T47D (cell line): Measurements from ENCODE around the gene SETD3.

Experiments used
- DNase-seq, 2 experiments: peaks; one replicate each; pipeline versions ENCODE4 v3.0.0 to v3.0.0-alpha.2; 2011 to 2012; ENCODE audit warnings: low read depth in 1 of 2, low spot score in 1 of 2
- JUND ChIP-seq: IDR thresholded peaks from 2 replicates; pipeline ENCODE4 v1.6.1; 2012; ENCODE audit warnings: low read depth
- in situ Hi-C: cut with HindIII; loops from 2 replicates; pipeline ENCODE4 v1.10.0; 2016; ENCODE audit warnings: low sequenced_read_pairs, low pct_unique_long_range_greater_than_20kb

SETD3 gene

DNA sequence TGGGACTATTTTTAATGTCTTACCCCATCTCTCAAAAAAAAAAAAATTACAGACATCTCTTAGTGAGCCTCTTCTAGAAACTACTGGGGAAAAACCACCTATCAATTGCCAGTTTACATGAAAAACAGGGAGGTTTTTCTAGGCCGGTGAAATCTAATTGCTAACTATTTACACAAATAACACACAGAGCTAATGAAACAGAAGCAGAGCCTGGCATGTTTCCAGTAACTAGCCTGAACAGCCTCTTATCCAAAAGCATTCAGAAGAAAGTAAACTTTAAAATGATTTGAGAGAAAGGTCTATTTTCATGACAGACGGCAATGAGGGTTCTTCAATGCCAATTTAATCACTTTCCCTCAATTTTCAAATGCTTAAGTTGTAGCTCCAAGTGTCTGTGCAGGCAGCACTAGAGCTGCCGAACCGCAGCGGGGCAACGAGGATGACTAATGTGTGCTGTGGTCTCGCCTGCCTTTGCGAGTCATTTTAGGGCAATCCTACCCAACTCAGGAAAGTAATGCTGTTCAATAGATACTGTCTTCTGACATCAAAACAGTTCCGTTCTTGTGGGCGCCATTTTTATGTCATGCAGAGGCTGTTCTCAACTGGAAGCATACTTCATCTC, 84.6 kb downstream of the SETD3 start:
- DNase-seq = no peak
- no peak for TF ChIP-seq JUND
- in situ Hi-C loops = no loop called here

DNA sequence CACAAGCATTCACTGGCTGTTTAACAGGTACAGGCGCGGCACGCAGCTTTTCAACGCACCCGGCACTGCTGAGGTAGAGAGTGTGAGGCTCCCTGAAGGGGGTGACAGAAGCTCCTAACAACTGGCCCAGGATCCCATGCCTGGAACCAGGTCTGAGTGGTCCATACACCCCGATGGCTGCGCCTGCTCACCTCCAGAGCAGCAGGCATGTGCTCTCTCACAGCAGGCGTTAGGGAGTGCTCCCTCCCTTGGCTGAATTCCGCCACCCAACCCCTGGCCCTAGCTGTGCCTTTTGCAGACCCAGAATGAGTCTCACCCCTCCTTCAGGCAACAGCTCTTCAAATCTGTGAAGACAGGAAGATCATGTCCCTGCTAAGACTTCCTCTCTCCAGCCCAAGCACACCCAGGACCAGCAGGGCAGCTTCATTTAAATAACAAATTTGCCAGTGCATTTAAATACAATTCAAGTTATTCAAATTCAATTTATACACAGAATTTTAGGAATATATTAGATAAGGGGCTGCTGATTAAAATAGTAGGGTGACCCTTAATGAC, 86.0 kb downstream of the SETD3 start:
- DNase-seq = no peak
- no peak for TF ChIP-seq JUND
- in situ Hi-C loops = no loop called here

DNA sequence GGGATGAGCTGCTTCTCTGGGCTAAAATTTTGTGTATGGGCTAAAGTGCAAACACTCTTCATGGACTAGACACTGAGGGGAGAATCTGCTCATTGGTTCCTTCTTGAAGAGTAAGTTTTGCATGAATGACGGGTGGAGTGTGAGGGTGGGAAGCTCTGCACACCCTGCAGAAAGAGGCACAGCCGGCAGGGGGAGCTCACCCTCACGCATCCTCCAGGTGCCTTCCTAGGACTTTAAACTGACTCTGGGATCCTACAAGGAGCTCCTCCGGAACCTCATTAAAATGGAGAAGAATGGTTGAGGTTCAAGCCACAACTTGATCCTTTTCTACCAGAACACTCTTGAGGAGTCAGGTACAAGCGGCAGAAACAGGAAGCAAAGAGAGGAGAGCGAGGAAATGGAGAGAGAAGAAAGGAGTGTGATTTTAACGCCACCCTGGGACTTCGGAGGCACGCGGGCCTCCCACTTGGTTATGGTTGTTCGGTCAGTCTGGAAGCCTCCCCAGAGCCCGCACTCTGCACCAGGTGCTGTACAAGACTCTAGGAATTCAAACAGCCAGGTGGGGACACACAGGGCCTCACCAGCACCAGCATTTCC, 87.5 kb downstream of the SETD3 start:
- DNase-seq = peak; percentile 66 to 74
- in situ Hi-C loops = no loop called here
- TF ChIP-seq JUND = no peak

DNA sequence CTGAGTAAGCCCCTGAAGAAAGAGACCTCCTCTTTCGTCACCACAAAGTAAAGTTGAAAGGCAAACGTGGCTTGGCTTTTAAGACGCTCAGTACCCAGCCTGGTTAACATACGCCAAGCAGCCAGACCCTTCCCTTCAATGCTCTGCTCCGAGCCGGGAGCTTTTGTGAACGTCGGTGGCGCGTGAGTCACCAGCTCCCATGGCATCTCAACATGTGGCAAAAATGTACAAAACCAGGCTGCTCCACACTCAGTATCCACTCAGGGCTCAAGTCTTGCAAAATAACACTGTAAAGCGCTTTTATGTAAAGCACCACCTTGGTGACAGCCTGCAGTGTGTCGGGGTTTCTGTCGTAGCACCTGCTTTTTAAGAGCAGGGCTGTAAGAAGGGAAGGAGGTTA, 89.0 kb downstream of the SETD3 start:
- no peak for DNase-seq
- no peak for TF ChIP-seq JUND
- in situ Hi-C loops = no loop called here

DNA sequence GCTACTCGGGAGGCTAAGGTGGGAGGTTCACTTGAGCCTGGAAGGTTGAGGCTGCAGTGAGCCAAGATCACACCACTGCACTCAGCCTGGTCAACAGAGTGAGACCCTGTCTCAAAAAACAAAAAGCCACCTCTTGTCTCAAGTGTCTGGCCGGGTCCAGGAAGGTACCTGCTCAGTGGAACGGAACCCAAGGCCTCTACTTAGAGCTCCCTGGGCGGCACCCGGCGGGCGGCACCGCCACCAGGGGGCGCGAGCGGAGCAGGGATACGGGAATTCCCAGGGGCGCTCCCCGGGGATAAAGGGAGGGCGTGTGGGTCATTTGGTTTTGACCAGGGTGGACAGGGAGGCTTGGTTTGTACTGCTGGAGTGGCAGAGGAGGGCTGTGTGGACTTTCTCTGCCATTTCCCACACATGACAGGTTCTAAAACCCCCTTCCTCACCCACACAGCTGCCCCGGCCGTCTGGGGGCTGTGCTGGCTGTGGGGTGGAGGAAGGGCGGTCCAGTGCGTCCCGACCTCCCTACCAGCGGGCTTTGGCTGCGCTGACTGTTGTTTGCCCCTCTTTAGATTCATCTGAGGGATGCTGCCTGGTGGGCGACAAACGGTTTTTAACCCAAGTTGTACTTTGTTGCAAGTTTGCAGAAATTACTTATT, 91.4 kb downstream of the SETD3 start:
- no peak for TF ChIP-seq JUND
- in situ Hi-C loops = no loop called here
- DNase-seq = peak in 1 of 2 experiments; percentile 62

DNA sequence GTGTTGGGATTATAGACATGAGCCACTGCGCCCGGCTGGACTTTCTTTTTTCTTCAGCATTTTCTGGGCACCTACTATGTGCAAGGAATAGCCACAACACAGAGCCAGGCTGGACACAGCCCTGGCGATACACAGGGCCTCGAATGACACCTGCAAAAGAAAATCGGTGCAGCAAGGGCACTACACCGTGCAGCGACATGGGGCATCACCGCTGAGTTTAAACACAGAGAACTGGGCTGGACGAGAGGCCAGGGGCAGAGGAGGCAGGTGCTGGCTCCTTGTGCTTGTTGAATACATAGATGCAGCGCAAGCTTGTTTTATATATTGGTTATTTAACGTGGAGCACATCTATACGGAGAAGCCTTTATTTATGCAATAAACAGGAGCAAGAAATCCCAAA, 92.4 kb downstream of the SETD3 start:
- TF ChIP-seq JUND = no peak
- in situ Hi-C loops = no loop called here
- DNase-seq = no peak

DNA sequence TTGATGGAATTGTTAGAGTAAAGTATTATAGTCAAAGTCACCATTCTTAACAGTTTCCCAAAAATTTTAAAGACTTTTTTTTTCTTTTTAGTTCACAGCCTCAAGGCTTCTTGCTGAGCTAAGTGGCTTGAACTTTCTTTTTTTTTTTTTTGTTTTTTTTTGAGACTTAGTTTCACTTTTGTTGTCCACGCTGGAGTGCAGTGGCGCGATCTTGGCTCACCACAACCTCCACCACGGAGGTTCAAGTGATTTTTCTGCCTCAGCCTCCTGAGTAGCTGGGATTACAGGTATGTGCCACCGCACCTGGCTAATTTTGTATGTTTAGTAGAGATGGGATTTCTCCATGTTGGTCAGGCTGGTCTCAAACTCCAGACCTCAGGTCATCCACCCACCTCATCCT, 92.8 kb downstream of the SETD3 start:
- in situ Hi-C loops = no loop called here
- TF ChIP-seq JUND = no peak
- DNase-seq = no peak

DNA sequence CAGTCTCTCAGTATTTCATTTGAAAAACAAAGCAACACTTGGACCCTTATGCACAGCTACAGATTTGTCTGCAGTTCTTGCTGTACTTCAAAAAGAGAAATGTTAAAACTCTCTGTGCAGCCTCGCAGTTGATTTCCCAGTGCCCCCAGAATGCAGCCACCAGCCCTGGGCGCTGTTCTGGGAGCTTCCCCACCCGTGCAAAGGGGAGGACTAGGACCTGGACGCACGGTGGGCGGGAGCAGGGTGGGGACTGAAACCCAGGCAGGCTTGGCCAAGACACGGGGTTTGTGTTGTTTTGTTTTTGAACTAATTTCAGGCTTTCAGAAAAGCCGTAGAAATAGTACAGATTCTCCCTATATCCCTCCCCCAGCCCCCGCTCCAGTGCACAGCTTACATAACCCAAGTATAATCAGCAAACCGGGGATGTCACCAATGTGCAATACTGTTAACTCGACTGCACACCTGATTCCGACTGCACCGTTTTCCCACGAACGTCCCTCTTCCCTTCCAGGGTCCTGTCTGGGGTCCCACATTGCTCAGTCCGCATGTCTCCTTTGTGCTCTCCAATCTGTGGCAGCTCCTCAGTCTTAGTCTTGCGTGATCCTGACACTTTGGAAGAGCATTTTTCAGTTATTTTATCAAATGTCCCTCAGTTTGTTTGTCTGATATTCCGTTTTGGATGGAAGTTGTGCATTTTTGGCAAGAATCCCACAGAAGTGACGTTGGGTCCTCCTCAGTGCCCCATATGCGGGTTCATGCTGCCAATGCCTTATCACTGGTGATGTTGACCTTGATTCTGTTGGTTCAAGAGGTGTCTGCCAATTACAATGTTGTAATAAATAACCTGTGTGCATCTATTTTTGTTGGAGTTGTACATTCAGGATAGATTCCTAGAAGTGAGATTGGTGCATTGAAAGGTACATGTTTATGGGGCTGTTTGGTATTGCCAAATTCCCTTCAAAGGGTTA, 95.9 kb downstream of the SETD3 start:
- in situ Hi-C loops = no loop called here
- no peak for DNase-seq
- TF ChIP-seq JUND = no peak

DNA sequence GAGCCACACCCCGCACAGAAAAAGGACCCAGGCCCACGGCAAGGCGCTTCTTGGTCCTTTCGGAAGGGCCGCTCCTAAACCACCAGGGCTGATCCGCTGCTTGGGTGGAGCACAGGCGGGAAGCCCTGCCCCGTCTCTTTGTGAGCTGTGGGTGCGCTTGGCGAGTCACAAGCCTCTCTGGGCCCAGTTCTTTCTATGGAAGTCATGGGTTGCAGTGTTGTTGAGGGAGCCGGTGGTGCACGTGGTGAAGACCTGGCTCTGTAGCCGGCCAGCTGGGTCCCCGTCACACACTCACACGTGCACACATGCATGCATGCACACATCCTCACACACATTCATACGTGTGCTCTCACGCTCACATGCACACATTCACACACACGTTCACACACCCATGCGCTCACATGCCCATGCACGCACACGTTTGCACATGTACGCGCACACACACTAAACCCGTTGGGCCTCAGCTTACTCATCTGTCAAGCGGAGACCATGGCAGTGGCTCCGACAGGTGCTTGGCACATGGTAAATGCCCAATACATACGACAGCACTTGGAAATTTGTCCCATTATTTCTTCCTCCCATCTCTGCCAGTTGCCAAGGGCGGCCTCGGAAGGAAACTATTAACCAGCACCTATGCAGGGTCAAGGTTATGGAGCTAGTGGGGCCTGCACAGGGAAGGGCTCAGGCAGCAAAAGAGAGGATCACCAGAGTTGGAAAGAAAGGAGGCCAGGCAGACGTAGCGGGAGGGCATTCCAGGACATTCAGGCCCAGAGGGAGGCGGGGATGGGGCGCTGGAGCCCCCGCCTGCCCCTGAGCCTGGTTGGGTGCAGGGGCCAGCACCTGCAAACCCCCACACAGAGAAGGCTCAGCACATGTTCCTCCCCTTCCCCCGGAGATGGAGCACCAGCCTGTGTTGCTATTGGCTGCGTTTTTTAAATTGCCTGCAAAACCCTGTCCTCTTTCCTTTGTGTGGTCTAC, 96.9 kb downstream of the SETD3 start:
- TF ChIP-seq JUND = no peak
- in situ Hi-C loops = no loop called here
- no peak for DNase-seq

DNA sequence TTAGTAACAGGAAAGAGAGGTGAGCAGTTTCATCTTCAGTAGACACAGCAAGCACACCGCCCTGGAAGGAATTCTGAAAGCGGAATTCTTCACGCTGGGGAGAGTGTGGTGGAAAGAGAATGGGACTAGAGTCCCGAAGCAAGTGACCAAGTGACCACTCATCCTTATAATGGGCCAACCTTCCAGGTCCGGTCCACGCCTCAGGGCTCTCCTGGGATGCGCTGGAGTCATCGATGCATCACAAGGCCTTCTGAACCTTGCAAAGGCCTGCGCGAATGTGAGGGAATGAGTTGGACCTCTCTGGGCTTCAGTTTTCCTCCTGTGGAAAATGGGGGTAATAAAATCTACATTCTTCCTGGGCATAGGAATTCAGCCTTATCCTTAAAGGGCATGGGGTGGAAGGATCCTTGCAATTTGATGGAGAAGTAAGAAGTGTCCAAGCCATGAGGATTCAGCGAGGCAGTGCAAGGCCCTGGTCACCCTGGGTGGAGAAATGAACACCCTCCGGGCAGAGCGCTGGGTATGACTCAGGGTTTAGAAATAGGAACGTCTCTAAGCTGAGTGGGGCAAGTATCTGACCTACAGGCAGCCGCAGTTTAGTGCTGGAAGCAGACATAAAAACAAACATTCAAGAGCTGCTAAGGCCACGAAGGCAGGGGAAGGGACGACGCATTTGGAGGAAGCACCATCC, 97.7 kb downstream of the SETD3 start:
- TF ChIP-seq JUND = no peak
- peak in 1 of 2 experiments; percentile 23 for DNase-seq
- in situ Hi-C loops = no loop called here

DNA sequence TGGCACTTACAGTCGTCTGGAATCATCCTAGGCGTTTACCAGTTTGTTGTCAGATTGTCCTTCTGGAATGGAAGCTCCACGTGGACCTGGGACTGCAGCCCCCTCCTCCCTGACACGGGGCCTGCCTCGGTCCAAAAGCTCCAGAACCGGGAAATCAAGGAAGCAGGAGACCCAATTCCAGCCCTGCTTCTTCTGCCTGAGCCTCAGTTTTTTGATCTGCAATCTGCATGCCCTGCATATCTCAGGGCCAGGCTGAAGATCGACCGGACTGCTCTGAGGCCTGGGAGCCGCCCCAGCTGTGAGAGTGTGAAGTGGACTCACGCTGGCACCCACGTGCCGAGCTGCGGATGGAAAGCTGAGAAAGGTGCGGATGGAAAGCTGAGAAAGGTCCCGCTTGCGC, 98.6 kb downstream of the SETD3 start:
- no peak for TF ChIP-seq JUND
- no peak for DNase-seq
- in situ Hi-C loops = no loop called here
